ENCODE results near the gene MYL6.

MYL6 gene

GRCh38 chr12:56208006-56208405 lies 49.8 kb downstream of the MYL6 start:
- no peaks in the 10 kb centered on the region for H3K27me3 Mint-ChIP-seq
- H3K4me1 Mint-ChIP-seq = no peaks in the 10 kb centered on the region
- no peaks in the 10 kb centered on the region for H3K9me3 Mint-ChIP-seq
- no peak overlapping the region for H3K4me3 Mint-ChIP-seq
- DNase-seq (ENCODE audit: low spot score in 2 of 2) (no peak), ATAC-seq (replicated peaks; ENCODE audit: extremely low read depth, poor library complexity, severe bottlenecking) (no peak)
- peaks cover 41% of the 10 kb centered on the region for H3K36me3 Mint-ChIP-seq (ENCODE audit: insufficient read depth)
- H3K27ac Mint-ChIP-seq (ENCODE audit: low read depth) = no peak overlapping the region
